T-helper 1 cell treated with Interleukin-12 subunit alpha and Interleukin-12 subunit beta and Interleukin-4 antibody, amounts not matched to agents 30 μg/mL and 1 μg/mL, for 36 hours (primary cell): Measurements from ENCODE around the gene TNXB.
"Not testable (repeated sequence)": the region's sequence is repeated elsewhere in the genome, so short reads cannot be mapped to it uniquely, and the experiment has no call there.

Source experiments
- H3K27ac Mint-ChIP-seq: one replicate; pipeline ENCODE4 v1.8.0; 2021; ENCODE audit warnings: mild to moderate bottlenecking, mixed read lengths
- H3K27me3 Mint-ChIP-seq: one replicate; pipeline ENCODE4 v1.8.0; 2021; ENCODE audit warnings: low read depth, mixed read lengths
- H3K36me3 Mint-ChIP-seq: one replicate; pipeline ENCODE4 v1.8.0; 2021; ENCODE audit warnings: low read depth, mixed read lengths
- H3K4me1 Mint-ChIP-seq: one replicate; pipeline ENCODE4 v1.8.0; 2021; ENCODE audit warnings: low read depth, mixed read lengths
- H3K4me3 Mint-ChIP-seq: one replicate; pipeline ENCODE4 v1.8.0; 2021; ENCODE audit warnings: mild to moderate bottlenecking, moderate library complexity, mixed read lengths
- H3K9me3 Mint-ChIP-seq: one replicate; pipeline ENCODE4 v1.8.0; 2021; ENCODE audit warnings: mixed read lengths

The TNXB gene

DNA sequence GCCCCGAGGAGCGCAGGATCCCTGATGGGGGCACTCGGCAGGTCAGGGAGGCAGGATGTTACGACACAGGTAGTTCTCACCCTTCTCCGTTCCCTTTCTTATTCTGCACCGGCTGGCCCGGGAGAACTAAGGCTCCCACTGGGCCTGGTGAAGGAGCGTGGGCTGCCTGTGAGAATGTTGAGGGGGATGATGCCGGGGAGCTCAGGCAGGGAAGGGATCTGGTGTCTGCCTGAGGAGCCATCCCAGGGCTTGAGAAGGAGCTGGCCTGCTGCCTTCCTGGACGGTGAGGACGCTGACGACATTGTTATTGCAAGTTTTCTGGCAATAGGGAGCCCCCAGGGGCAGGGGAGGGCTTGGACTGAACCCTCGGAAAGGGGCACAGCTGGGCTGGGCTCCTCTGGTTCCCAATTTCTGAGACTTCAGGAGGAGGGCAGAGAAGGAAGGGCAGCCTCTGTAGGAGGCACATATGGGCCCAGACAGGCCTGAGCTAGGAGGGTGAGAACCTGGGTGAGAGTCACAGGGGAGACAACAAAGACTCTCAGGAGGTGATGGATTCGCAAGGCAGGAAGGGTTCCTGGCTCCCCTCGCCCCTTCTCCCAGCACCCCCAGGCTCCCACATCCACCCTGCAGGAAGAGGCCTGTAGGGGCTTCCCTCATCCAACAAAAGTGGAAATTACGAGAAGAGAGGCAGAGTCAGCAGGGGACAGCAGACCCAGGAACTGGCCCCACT, 38.2 kb downstream of the TNXB start:
- Mint-ChIP-seq H3K27ac (no peak overlapping the region), H3K27me3 (no peaks in the 10 kb centered on the region), H3K36me3 (no peaks in the 10 kb centered on the region), H3K4me1 (no peaks in the 10 kb centered on the region), H3K4me3 (no peak overlapping the region), H3K9me3 (no peaks in the 10 kb centered on the region)

DNA sequence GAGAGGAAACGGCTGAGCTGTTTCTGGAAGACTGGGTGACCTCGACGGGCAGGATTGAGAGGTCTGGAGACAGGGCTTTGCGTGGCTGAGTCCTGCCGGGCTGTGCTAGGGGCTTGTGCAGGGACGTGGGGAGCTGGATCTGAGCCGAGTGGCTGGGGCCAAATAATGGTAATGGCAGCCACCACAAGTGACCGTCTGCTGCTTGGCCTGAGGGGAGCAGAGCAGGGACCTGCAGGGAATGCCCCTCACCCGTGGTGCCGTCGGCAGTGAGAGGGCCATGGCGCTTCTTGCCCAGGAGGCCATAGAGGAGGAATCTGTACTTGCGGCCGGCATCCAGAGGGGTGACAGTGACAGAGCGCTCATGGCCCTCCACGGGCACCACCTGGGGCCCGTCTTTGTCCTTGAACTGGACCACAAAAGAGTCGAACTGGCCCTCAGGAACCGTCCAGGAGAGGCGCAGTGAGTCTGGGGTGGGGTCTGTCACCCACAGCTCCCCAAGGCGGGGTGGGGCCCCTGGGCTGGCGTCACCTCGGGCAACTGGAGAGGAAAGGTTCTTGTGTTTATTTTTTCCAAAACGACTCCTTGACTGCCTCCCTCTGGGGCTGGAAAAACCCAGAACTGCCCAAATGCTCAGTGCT, 39.1 kb downstream of the TNXB start:
- no peak overlapping the region for H3K4me3 Mint-ChIP-seq
- no peaks in the 10 kb centered on the region for H3K9me3 Mint-ChIP-seq

DNA sequence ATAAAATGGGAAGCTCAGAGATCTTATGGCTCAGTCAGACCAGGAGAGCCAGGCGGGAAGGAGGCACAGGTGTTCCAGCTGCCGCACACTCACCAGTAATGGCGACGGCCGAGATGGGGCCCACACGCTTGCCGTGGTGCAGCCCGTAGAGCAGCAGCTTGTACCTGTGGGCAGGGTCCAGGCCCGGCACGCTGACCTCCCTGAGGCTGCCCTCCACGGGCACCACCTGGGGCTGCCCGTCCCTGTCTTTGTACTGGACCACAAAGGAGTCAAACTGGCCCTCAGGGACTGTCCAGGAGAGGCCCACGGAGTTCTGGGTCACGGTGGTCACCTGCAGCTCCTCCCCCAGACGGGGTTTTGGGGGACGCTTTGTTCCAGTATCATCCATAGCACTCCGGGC, 39.7 kb downstream of the TNXB start:
- no peak overlapping the region for H3K27ac Mint-ChIP-seq
- no peaks in the 10 kb centered on the region for H3K36me3 Mint-ChIP-seq
- H3K27me3 Mint-ChIP-seq = peaks cover 3% of the 10 kb centered on the region
- H3K4me1 Mint-ChIP-seq = no peaks in the 10 kb centered on the region
- no peaks in the 10 kb centered on the region for H3K9me3 Mint-ChIP-seq
- H3K4me3 Mint-ChIP-seq = no peak overlapping the region

More for the DNA sequence above, 39.1 kb downstream of the TNXB start:
- no peaks in the 10 kb centered on the region for H3K4me1 Mint-ChIP-seq
- no peaks in the 10 kb centered on the region for H3K36me3 Mint-ChIP-seq
- H3K27ac Mint-ChIP-seq = no peak overlapping the region
- H3K27me3 Mint-ChIP-seq = peaks cover 3% of the 10 kb centered on the region

DNA sequence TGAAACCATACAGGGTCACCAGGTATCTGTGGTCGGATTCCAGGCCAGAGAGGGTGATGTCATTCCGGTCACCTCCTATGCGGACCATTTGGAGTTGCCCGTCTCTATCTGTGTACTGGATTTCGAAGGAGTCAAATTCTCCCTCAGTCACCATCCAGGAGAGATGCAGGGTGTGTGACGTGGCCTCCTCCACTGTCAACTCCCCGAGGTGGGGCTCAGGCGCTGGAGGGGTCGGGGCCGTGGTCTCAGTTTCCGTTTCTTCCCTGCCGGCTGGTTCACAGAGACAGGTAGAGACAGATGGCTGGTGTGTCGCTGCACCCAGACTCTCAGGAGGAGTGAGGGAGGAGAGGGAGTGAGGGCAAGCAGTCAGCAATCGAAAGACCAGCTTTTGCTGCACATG, 40.3 kb downstream of the TNXB start:
- Mint-ChIP-seq H3K27ac (no peak overlapping the region), H3K36me3 (no peaks in the 10 kb centered on the region), H3K27me3 (peaks cover 3% of the 10 kb centered on the region), H3K9me3 (no peaks in the 10 kb centered on the region), H3K4me1 (no peaks in the 10 kb centered on the region), H3K4me3 (no peak overlapping the region)

DNA sequence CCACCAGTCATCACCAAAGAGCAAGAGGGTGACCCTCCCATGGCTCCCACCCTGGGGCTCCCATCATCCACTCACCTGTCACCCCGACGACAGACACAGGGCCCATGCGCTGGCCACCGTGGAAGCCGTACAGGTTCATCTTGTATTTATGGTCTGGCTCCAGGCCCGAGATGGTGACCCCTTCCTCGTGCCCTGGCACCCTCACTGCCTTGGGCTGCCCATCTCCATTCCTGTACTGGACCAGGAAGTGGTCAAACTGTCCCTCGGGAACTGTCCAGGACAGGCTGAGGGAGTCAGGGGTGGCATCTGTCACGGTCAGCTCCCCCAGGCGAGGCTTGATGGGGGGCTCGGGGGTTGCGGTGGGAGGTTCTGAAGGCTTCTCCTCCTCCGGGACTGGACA, 40.8 kb downstream of the TNXB start:
- H3K4me3 Mint-ChIP-seq = not testable (repeated sequence)

DNA sequence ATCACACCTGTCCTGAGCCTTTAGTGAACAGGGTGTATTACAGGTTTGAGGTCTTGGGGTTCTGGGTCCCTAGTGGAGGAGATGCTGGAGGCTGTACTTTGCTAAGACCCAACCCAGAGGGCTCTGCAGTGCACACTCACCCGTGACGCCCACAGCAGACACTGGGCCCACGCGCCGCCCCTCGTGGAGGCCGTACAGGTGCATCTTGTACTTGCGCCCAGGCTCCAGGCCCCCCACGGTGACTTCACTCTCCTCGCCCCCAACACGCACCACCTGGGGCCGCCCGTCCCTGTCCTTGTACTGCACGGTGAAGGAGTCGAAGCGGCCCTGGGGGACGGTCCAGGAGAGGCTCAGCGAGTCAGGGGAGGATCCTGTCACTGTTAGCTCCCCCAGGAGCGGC, 41.6 kb downstream of the TNXB start:
- not testable (repeated sequence) for H3K27me3 Mint-ChIP-seq, H3K4me1 Mint-ChIP-seq, H3K9me3 Mint-ChIP-seq, H3K27ac Mint-ChIP-seq, H3K36me3 Mint-ChIP-seq, H3K4me3 Mint-ChIP-seq

More for the DNA sequence above, 40.8 kb downstream of the TNXB start:
- H3K9me3 Mint-ChIP-seq, H3K27ac Mint-ChIP-seq, H3K36me3 Mint-ChIP-seq, H3K27me3 Mint-ChIP-seq, H3K4me1 Mint-ChIP-seq: not testable (repeated sequence)

DNA sequence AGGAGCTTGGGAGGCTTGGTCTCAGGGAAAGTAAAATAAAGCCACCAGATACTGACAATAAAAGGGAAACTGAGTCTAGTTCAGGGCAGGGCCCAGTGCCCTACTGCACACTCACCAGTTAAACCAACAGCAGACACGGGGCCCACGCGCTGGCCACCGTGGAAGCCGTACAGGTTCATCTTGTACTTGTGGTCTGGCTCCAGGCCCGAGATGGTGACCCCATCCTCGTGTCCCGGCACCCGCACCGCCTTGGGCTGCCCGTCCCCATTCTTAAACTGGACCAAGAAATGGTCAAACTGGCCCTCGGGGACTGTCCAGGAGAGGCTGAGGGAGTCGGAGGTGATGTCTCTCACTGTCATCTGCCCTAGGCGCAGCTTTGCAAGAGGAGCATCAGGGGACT, 44.4 kb downstream of the TNXB start:
- no peaks in the 10 kb centered on the region for H3K9me3 Mint-ChIP-seq
- H3K4me3 Mint-ChIP-seq = no peak overlapping the region
- H3K4me1 Mint-ChIP-seq = no peaks in the 10 kb centered on the region
- no peaks in the 10 kb centered on the region for H3K36me3 Mint-ChIP-seq
- no peak overlapping the region for H3K27ac Mint-ChIP-seq
- peaks cover 3% of the 10 kb centered on the region for H3K27me3 Mint-ChIP-seq

DNA sequence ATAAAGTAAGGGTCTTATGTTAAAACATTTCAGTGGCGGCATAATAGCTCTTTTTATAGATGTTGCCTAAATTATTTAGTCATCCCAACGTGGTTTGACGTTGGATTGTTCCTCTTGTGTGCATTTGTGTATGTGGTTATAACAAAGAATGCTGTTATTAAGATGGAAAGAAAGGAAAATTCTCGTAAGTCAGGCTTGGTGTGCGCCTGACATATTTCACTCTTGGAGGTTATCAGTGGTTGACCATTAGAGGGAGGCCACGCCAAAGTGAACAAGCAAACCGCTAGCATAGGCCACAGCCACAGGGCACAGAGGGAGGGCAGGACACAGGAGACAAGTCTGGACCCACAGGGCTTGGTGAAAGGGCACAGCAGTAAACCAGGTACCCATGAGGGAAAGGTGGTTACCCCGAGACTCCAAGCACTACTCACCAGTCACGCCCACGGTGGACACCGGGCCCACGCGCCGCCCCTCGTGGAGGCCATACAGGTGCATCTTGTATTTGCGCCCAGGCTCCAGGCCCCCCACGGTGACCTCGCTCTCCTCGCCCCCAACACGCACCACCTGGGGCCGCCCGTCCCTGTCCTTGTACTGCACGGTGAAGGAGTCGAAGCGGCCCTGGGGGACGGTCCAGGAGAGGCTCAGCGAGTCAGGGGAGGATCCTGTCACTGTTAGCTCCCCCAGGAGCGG, 48.0 kb downstream of the TNXB start:
- H3K36me3 Mint-ChIP-seq = no peaks in the 10 kb centered on the region
- no peak overlapping the region for H3K27ac Mint-ChIP-seq
- H3K9me3 Mint-ChIP-seq = no peaks in the 10 kb centered on the region
- peaks cover 3% of the 10 kb centered on the region for H3K27me3 Mint-ChIP-seq
- no peak overlapping the region for H3K4me3 Mint-ChIP-seq
- no peaks in the 10 kb centered on the region for H3K4me1 Mint-ChIP-seq

DNA sequence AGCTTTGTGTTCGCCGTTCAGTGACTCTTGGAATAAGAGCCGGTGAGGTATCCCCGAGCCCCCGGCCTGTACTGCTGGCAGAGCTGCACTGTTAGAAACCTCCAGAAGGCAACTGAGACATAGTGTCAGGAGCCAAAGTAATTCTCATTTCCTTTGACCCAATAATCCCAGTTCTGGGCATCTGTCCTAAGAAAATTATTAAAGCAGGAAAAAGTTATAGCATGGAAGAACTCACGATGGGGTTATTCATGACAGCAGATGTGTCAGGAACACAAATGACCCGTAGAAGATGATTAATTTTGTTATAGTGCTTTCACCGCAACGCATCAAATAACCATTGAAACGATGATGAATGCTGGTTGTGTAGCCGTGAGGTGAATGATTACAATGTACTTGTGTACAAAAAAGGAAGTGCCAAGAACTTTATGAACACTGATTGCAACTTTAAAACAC, 50.6 kb downstream of the TNXB start:
- no peaks in the 10 kb centered on the region for H3K9me3 Mint-ChIP-seq
- H3K36me3 Mint-ChIP-seq = no peaks in the 10 kb centered on the region
- H3K4me1 Mint-ChIP-seq = no peaks in the 10 kb centered on the region

DNA sequence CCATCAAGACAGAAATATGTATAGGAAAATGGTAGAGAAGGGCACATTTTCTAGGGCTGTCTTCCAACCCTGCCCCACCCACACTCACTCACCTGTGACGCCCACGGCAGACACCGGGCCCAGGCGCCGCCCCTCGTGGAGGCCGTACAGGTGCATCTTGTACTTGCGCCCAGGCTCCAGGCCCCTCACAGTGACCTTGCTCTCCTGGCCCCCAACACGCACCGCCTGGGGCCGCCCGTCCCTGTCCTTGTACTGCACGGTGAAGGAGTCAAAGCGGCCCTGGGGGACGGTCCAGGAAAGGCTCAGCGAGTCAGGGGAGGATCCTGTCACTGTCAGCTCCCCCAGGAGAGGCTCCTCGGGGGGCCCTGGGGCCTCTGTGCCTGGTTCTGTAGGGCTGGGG, 51.2 kb downstream of the TNXB start:
- H3K27ac Mint-ChIP-seq = no peak overlapping the region
- no peaks in the 10 kb centered on the region for H3K9me3 Mint-ChIP-seq
- H3K4me3 Mint-ChIP-seq = no peak overlapping the region
- no peaks in the 10 kb centered on the region for H3K4me1 Mint-ChIP-seq
- no peaks in the 10 kb centered on the region for H3K27me3 Mint-ChIP-seq
- no peaks in the 10 kb centered on the region for H3K36me3 Mint-ChIP-seq

More for the DNA sequence above, 50.6 kb downstream of the TNXB start:
- H3K27ac Mint-ChIP-seq = no peak overlapping the region
- H3K27me3 Mint-ChIP-seq = no peaks in the 10 kb centered on the region
- no peak overlapping the region for H3K4me3 Mint-ChIP-seq

DNA sequence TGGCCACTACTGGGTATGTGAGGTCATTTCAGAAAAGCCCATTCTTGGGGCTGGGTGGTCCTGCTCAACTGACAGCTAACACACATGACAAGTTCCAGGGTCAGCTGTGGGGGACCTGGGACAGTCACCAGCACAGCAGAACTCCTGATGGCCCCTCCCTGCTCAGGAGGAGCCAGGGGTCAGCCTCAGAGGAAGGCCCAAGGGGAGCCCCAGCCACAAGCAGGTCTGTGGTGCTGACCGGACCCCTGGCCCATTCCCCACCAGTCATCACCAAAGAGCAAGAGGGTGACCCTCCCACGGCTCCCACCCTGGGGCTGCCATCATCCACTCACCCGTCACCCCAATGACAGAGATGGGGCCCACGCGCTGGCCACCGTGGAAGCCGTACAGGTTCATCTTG, 52.9 kb downstream of the TNXB start:
- Mint-ChIP-seq H3K36me3 (no peaks in the 10 kb centered on the region), H3K27me3 (no peaks in the 10 kb centered on the region), H3K27ac (no peak overlapping the region), H3K9me3 (no peaks in the 10 kb centered on the region), H3K4me1 (no peaks in the 10 kb centered on the region), H3K4me3 (no peak overlapping the region)

DNA sequence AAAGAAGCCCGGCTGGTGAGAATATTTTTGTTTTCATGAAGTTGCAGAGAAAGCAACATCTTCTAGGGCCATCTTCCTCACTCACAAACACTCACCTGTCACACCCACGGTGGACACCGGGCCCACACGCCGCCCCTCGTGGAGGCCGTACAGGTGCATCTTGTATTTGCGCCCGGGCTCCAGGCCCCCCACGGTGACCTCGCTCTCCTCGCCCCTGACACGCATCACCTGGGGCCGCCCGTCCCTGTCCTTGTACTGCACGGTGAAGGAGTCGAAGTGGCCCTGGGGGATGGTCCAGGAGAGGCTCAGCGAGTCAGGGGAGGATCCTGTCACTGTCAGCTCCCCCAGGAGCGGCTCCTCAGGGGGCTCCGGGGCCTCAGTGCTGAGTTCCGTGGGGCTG, 53.4 kb downstream of the TNXB start:
- not testable (repeated sequence) for H3K27me3 Mint-ChIP-seq

DNA sequence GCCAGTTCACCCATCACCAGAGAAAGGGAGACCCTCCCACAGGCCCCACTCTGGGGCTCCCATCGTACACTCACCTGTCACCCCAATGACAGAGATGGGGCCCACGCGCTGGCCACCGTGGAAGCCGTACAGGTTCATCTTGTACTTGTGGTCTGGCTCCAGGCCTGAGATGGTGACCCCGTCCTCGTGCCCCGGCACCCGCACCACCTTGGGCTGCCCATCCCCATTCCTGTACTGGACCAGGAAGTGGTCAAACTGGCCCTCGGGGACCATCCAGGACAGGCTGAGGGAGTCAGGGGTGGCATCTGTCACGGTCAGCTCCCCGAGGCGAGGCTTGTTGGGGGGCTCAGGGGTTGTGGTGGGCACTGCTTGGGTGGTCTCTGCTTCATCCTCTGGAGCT, 55.8 kb downstream of the TNXB start:
- not testable (repeated sequence) for H3K9me3 Mint-ChIP-seq, H3K27ac Mint-ChIP-seq, H3K27me3 Mint-ChIP-seq, H3K4me3 Mint-ChIP-seq, H3K4me1 Mint-ChIP-seq, H3K36me3 Mint-ChIP-seq

More for the DNA sequence above, 53.4 kb downstream of the TNXB start:
- not testable (repeated sequence) for H3K27ac Mint-ChIP-seq, H3K36me3 Mint-ChIP-seq, H3K4me1 Mint-ChIP-seq, H3K9me3 Mint-ChIP-seq, H3K4me3 Mint-ChIP-seq

DNA sequence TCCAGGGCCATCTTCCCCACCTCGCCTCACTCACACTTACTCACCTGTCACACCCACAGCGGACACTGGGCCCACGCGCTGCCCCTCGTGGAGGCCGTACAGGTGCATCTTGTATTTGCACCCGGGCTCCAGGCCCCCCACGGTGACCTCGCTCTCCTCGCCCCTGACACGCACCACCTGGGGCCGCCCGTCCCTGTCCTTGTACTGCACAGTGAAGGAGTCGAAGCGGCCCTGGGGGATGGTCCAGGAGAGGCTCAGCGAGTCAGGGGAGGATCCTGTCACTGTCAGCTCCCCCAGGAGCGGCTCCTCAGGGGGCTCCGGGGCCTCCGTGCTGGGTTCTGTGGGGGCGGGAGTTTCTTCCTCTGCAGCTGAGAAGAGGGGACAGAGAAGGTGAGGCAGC, 56.5 kb downstream of the TNXB start:
- not testable (repeated sequence) for H3K36me3 Mint-ChIP-seq, H3K4me1 Mint-ChIP-seq, H3K27ac Mint-ChIP-seq, H3K9me3 Mint-ChIP-seq, H3K4me3 Mint-ChIP-seq, H3K27me3 Mint-ChIP-seq

DNA sequence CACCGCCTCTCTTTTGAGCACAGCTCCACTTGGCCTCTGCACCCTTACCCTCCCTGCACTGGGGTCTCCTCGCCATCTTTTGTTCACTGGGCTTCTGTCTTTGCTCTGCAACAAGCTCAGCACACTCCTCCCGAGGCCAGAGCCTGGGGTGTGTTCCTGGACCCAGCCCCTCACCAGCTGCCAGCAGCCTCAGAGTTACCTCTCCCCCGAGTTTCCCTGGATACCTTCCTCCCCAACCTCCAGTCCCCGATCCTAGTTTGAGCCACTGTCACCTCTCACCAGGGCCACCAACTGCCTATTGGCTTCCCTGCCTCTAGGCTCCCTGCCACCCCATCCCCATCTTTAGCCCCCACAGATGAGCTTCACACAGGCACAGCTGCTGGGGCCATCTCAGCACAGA, 58.6 kb downstream of the TNXB start:
- Mint-ChIP-seq H3K4me3 (no peak overlapping the region), H3K9me3 (no peaks in the 10 kb centered on the region), H3K27ac (no peak overlapping the region)

More for the DNA sequence above, 58.6 kb downstream of the TNXB start:
- Mint-ChIP-seq H3K4me1 (no peaks in the 10 kb centered on the region), H3K36me3 (no peaks in the 10 kb centered on the region), H3K27me3 (no peaks in the 10 kb centered on the region)
